ENCODE measurements around the gene CORIN. TPM values are rescaled to one million over a fixed set of nuclear protein-coding genes. Genes with fewer than 3 reads are reported as not detected.
A peak's percentile ranks its signal among the peaks of the same experiment; 100 is the strongest.

CORIN gene
- total RNA-seq, 1 donor from 2014 or later = not detected

DNA sequence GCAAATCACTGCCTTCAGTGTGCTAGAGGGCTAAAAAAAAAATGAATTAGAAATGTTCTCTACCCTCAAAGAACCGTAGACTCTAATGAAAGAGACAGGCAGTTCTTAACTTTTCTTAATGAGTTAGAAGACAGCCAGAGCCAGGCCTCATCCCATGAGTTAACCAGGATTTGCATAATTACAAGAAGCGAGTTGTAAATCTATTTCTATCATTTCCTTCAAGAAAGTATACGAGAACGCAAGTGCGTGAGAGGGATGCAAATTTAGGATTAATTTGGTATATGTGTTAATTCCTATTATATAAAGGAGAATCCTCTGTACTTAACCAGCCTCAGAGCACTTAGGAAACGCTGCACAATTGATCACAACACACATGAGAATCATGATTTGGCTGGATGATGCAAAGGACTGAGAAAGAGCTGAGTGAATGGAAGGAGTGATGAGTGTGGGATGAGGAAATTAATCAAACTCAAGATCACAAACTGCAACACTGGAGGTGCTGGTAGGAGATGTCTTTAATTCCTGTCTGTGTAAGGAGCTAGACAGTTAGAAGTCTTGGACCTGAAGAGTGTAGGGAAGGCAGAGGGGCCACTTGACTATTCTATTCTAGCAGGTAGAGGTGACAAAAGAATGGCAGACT, 195.6 kb downstream of the CORIN start:
- Histone ChIP-seq H3K36me3 (ENCODE audit: control insufficient read depth, insufficient read depth, low read length) (no peaks in the 10 kb centered on the region), H3K4me3 (ENCODE audit: low read depth, low read length) (no peak overlapping the region), H3K27me3 (ENCODE audit: control insufficient read depth, insufficient read depth, low read length) (no peaks in the 10 kb centered on the region)
- DNase-seq (ENCODE audit: low read depth) = no peak
- TF ChIP-seq, protein P1, sequence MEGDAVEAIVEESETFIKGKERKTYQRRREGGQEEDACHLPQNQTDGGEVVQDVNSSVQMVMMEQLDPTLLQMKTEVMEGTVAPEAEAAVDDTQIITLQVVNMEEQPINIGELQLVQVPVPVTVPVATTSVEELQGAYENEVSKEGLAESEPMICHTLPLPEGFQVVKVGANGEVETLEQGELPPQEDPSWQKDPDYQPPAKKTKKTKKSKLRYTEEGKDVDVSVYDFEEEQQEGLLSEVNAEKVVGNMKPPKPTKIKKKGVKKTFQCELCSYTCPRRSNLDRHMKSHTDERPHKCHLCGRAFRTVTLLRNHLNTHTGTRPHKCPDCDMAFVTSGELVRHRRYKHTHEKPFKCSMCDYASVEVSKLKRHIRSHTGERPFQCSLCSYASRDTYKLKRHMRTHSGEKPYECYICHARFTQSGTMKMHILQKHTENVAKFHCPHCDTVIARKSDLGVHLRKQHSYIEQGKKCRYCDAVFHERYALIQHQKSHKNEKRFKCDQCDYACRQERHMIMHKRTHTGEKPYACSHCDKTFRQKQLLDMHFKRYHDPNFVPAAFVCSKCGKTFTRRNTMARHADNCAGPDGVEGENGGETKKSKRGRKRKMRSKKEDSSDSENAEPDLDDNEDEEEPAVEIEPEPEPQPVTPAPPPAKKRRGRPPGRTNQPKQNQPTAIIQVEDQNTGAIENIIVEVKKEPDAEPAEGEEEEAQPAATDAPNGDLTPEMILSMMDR (IDR thresholded peaks at IDR 0.05; ENCODE audit: insufficient read depth, low read length, poor library complexity, severe bottlenecking) = no peak

DNA sequence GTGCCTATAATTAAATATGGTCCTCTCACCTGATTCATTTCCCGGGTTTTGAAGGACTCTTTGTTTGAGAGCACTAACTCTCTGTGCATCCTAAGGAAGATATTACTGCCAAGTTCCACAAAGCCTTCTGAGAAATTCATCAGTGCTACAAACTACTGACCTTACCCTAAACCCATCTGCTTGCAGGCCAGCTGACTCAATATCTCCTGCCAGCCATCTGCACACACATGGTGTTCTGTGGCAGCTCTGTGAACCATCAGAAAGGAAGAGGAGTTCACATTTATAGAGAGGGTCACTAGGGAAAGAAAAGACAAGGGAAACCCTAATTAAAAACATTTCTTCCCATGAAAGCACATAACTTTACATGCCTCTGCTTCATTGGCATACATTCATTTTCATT, 196.1 kb downstream of the CORIN start:
- H3K27me3 ChIP-seq (ENCODE audit: control insufficient read depth, insufficient read depth, low read length) = no peaks in the 10 kb centered on the region
- DNase-seq (ENCODE audit: low read depth) = no peak
- TF ChIP-seq, protein P1 (IDR thresholded peaks at IDR 0.05; ENCODE audit: insufficient read depth, low read length, poor library complexity, severe bottlenecking) = no peak

DNA sequence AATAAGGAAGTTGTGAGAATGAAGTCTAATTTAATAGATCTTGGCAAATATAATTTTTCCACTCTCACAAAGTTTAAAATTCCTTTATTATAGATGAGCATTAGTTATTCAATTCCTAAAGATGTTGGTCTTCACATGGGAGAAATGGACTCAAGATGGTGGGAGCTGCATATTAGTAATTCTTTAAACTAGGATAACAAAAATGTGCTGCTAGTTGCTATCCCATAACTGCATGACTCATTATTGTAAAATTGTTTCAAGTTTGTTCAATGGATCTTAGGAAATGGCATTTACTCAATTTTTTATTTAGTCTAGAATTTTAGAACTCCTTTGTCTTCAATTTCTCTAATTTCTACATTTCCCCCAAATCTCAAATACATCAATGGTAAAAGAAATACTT, 197.0 kb downstream of the CORIN start:
- Histone ChIP-seq H3K36me3 (ENCODE audit: control insufficient read depth, insufficient read depth, low read length) (no peaks in the 10 kb centered on the region), H3K27me3 (ENCODE audit: control insufficient read depth, insufficient read depth, low read length) (no peaks in the 10 kb centered on the region), H3K4me3 (ENCODE audit: low read depth, low read length) (no peak overlapping the region)
- DNase-seq (ENCODE audit: low read depth) = no peak
- TF ChIP-seq, protein P1 (IDR thresholded peaks at IDR 0.05; ENCODE audit: insufficient read depth, low read length, poor library complexity, severe bottlenecking) = no peak

More for the DNA sequence above, 196.1 kb downstream of the CORIN start:
- H3K4me3 ChIP-seq (ENCODE audit: low read depth, low read length) = no peak overlapping the region
- no peaks in the 10 kb centered on the region for H3K36me3 ChIP-seq (ENCODE audit: control insufficient read depth, insufficient read depth, low read length)

DNA sequence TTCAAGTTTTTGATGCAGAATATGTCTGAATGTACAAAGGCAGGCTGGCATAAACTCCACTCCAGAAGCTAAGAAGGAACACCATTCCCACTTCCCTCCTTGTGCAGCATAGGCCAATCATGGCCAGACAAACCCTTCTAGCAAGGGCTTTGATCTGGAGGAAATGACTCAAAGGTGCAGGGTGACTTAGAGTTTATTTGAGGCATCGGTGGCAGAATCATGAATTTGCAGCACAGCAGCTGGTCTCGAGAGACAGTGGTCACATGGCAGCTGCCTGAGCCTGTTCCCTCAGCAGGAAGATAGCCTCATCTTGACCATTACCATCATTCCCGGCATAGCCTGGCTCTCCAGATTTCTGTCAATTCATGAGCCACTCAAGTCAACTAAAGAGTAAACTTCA, 198.3 kb downstream of the CORIN start:
- peak; percentile 7 for DNase-seq (ENCODE audit: low read depth)
- TF ChIP-seq, protein P1 (IDR thresholded peaks at IDR 0.05; ENCODE audit: insufficient read depth, low read length, poor library complexity, severe bottlenecking) = no peak
- Histone ChIP-seq H3K4me3 (ENCODE audit: low read depth, low read length) (no peak overlapping the region), H3K36me3 (ENCODE audit: control insufficient read depth, insufficient read depth, low read length) (no peaks in the 10 kb centered on the region), H3K27me3 (ENCODE audit: control insufficient read depth, insufficient read depth, low read length) (no peaks in the 10 kb centered on the region)

DNA sequence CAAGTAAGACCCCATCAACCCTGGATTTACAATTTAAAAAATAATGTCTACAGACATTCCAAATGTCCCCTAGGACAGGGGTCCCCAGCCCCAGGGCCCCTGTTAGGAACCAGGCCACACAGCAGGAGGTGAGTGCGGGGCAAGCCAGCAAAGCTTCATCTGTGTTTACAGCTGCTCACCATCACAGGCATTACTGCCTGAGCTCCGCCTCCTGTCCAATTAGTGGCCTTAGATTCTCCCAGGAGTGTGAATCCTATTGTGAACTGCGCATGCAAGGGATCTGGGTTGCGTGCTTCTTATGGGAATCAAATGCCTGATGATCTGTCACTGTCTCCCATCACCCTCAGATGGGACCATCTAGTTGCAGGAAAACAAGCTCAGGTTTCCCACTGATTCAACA, 206.7 kb downstream of the CORIN start:
- TF ChIP-seq, protein P1 (IDR thresholded peaks at IDR 0.05; ENCODE audit: insufficient read depth, low read length, poor library complexity, severe bottlenecking) = no peak
- H3K4me3 ChIP-seq (ENCODE audit: low read depth, low read length) = no peak overlapping the region

DNA sequence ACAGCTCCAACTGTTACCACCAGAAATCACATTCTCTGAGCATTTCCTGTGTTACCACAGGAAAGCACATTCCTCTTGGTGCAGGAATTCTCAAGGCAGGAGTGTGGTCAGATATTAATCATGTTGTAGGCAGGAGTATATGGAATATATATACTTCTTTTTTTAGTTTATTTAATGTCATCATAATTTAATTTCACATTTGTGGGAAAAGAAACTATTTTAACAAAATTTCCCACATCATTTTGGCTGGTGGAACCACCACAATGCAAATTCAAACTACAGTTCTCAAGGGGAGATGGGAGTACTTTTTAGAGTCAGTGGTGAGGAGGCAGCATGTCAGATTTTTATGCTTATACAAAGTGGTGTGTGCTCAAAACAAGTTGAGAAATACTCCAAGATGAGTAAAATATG, 213.8 kb downstream of the CORIN start:
- H3K27me3 ChIP-seq (ENCODE audit: control insufficient read depth, insufficient read depth, low read length) = no peaks in the 10 kb centered on the region
- DNase-seq (ENCODE audit: low read depth) = no peak
- H3K36me3 ChIP-seq (ENCODE audit: control insufficient read depth, insufficient read depth, low read length) = no peaks in the 10 kb centered on the region
- TF ChIP-seq, protein P1 (IDR thresholded peaks at IDR 0.05; ENCODE audit: insufficient read depth, low read length, poor library complexity, severe bottlenecking) = no peak
- H3K4me3 ChIP-seq (ENCODE audit: low read depth, low read length) = no peak overlapping the region

More for the DNA sequence above, 206.7 kb downstream of the CORIN start:
- Histone ChIP-seq H3K36me3 (ENCODE audit: control insufficient read depth, insufficient read depth, low read length) (no peaks in the 10 kb centered on the region), H3K27me3 (ENCODE audit: control insufficient read depth, insufficient read depth, low read length) (no peaks in the 10 kb centered on the region)
- no peak for DNase-seq (ENCODE audit: low read depth)
